HG03175 (cell line): Measurements from ENCODE around the gene OXER1.

Source experiments
- ATAC-seq: cut with Tn5 transposase; IDR thresholded peaks from one replicate; pipeline ENCODE4 v1.9.1; 2021; ENCODE audit warnings: mild to moderate bottlenecking, moderate library complexity; ENCODE audit not compliant: unreplicated experiment

The OXER1 gene

DNA sequence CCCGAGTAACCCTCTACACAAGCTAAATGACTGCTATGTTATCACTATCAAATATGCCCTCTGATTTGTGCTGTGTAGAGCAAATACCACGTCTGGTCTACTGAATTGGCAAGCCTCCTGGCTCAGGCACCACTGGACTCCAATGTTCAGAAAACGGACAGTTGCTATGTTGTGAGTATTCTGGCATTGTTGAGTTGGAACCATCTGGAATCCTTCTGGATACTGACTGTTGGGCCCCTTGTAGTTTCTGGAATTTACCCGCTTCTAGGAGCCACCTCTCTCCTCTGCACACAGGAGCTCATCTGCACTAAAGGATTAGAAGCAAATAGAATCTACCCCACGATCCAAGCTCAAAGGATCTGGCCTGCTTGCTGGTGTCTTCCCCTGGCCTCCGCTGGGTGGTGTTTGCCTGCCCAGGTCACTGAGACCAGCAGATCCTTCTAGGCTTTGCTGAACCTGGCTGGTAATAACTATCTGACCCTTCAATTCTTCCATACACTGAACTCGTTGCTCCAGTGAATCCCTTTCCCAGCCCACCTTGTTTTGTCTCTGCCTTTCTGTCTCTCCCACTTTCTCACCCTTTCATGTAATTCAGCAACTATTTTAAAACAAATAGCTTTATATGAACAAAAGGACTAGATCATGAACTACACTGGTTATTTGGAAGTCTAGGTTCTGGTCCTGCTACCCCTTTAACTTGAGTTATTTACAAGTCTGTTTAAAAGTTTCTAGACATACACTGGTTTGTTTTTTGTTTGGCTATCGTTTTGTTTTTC lies 30.5 kb upstream of the OXER1 start:
- ATAC-seq, result no peak

DNA sequence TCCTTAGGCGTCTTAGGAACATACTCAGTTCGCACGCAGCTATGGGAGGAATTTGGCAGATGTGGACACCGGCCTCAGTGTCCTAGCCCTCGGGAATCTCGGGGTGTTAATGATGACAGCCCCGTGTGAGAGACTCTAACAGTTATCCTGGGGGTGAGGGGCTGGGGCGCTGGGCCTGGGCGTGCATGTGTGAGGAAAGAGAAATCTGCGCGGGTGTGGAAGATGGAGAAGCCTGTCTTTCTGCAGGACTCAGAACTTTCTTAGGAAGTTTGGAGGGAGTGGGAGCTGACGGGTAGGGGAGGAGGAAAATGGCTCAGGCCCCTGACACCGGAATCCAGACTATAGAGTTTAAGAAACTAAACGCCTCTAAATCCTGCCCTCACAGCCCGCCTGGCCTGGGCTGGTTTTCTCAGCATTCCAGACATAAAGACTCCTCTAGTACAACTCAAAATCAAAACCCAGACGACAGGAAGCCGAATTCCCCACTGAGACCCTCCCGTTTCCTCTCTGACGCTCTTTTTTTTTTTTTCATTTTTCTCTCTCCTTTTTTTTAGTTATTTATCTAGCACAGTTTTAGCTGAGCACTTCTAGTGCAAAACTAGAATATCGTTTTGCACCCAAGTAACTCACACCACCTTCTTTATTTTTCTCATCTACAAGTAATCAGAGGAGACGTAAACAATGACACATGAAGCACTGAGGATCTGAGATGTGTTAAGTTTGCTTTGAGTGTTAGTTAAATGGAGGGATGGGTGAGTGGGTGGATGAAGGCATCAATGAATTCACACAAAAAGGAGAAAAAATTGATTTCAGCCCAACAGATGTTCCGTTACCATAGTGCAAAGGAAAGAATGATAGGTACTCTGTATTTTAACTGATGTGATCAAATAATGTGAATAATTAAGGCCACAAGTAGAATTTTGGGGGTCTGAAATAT lies 29.7 kb upstream of the OXER1 start:
- no peak for ATAC-seq

- ATAC-seq, result peak; percentile 41
These were observed 28.8 kb upstream of the OXER1 start, which contains the start of gene HAAO for GRCh38 chr2:42792583-42793333. Gene HAAO (minus strand): TSS chr2:42792583. CDS start chr2:42792536, 47 bp downstream.

- ATAC-seq, result peak; percentile 34
These were observed 28.2 kb upstream of the OXER1 start for GRCh38 chr2:42792087-42792582.

- no peak for ATAC-seq
These were observed 27.7 kb upstream of the OXER1 start for GRCh38 chr2:42791606-42792005.

DNA sequence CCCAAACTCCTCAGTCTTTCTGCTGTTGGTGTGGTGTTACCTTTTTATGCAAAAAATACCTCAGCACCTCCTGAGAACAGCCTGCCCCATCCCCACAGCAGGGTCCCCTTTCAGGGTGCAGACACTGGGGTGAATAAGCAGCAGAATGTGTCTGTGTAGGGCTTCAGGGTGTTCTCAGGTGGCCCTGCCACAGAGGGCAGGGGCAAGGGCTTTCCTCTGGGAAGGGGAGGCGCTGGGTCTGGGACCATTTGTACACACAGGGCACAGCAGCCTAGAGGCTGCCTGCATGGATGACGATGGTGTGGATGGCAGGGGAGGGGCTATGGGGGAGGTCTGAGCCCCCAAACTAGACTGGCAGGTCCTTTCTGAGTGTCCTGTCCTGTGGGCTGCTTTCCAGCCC lies 25.8 kb upstream of the OXER1 start:
- ATAC-seq, result no peak

GRCh38 chr2:42788882-42789281 lies 24.9 kb upstream of the OXER1 start:
- ATAC-seq, result no peak

GRCh38 chr2:42788478-42788793 lies 24.5 kb upstream of the OXER1 start:
- no peak for ATAC-seq

DNA sequence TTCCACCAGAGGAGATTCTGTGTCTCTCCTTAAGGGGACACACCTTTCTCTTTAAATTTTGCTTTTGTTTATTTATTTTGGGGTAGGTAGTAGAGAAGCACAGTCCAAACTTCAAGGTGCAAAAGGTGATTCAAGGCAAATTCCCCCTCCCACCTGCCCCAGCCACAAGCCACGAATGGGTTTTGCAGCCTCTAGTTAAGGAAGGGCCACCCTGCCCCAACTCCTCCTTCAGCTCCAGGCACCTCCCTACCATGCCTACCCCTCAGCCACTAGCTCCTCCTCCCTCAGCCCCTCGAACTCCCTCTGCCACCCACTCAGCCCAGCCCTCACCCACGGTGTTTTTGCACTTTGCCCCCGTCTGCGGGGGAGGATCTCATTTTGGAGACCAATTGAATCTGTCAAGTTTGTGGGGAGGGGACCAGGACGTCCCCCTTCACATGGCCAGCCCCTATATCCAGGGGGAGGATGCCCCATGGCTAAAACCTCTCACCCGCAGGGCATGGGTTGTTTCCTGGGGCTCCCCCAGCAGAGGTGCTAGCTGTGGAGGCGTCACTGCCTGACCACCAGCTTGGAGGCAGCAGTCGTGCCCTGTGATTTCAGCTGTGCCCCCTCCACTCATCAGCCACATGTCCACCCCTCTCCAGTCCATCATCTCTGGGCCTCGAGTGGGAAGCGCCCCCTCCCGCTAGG lies 24.0 kb upstream of the OXER1 start:
- ATAC-seq, result no peak

GRCh38 chr2:42787424-42787787 lies 23.5 kb upstream of the OXER1 start:
- ATAC-seq, result no peak

DNA sequence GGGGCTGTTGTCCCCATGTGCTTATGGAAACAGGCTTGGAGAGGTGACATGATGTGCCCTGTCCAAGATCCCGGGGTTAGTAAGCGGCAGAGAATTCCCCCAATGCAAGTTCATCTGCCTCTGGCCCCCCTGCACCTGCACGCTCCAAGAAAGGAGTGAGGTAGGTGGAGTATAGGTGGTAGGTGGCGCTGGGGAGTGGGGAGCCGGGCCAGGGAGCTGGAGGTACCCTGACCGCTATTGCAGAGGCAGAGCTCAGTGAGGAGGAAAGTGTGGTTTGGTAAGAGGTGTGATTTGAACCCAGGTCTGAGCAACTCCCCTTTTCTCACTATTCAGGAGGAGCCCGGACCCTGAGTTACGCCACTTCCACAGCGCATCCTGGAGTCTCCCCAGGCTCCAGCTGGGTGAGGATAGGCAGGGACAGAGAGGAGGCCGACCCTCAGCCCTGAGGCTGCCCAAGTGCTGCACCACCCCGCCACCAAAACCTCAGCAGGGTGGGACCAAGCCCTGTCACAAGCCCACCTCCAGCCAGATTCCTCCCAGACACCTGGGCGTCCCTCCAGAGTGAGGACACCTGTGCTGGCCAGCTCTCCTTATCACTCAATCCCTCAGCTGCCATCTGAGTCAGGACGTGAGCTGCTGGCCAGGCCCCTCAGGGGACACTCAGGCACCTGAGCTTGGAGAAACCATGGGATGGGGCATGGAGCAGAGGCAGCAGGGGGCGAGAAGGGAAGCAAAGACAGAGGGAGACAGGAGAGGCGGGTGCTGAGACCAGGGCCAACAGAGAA lies 22.8 kb upstream of the OXER1 start:
- ATAC-seq, result no peak

- no peak for ATAC-seq
These were observed 20.4 kb upstream of the OXER1 start for GRCh38 chr2:42784204-42784880.

DNA sequence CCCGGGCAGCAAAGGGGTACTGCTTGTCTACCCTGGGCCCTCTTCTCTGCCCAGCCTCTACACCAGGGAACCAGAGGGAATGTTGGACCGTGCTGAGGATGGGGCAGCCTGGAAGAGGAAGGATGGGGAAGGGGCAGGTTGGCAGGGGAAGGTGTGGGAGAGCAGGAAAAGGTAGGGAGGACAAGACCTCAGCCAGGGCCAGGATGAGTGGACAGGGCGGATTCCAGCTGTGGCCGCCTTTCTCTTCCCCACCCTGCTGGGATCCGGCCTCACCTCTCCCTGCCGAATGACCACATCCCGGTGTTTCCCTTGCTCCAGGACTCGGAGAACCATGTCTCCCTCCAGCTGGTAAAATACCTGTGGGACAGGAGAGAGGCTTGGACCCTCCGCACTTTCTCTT lies 19.6 kb upstream of the OXER1 start:
- no peak for ATAC-seq

DNA sequence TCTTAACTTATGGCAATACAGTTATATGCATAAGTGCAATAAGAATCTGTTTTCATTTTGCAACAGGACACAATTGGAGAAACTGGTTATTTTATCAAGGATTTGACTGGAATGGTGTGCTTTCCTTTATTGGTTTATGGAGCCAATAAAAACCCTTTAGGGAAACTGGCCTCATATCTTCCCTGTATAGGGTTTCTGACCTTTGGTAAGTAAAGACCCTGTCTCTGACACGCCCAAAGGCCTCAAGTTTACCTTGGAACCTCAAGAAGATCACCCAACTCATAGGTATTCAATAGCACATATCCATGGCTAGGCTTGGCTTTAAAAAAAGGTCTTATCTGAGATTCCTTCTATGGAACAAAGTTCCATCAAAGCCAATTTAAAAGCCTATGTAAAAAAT lies 17.2 kb upstream of the OXER1 start:
- no peak for ATAC-seq

GRCh38 chr2:42777883-42778805 lies 14.2 kb upstream of the OXER1 start:
- no peak for ATAC-seq

DNA sequence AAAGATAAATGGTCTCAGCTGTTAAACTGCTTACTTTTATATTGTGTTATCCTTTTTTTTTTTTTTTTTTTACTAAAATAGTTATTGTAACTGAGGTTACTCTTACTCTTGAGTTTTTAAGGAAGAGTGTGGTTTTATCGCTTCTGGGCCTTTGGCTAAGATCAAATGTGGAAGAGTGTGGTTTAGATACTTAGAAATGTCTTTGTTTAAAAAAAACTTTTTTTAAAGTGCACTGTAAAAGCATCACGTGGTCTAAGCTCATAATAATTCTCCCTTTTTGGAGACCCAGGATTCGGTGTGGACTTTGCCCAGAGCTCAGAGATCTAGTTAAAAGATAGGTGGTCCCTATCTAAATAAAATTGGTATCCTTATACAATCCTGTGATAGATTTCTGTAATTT lies 11.9 kb upstream of the OXER1 start:
- no peak for ATAC-seq

- no peak for ATAC-seq
These were observed 11.3 kb upstream of the OXER1 start for GRCh38 chr2:42775186-42775585.

GRCh38 chr2:42771546-42772153 lies 7.7 kb upstream of the OXER1 start:
- ATAC-seq, result no peak
